HepG2 (cell line): ENCODE data around the gene YY1. TPM values are rescaled to one million over a fixed set of nuclear protein-coding genes. Genes with fewer than 3 reads are reported as not detected.
A peak's percentile ranks its signal among the peaks of the same experiment; 100 is the strongest.
"Not testable (repeated sequence)": the region's sequence is repeated elsewhere in the genome, so short reads cannot be mapped to it uniquely, and the experiment has no call there.

Experiments used
- ATAC-seq: fragments of 200-7000 bp; cut with Tn5 transposase; 3 replicates; pipeline ENCODE4 v1.9.1; 2020; ENCODE audit warnings: mild to moderate bottlenecking, moderate library complexity
- BruUV-seq: library from RNA; stranded (reverse); fragments of 400-500 nt; replicated peaks from 2 replicates; lab custom pipeline; 2021; lab: Mats Ljungman, UMichigan
- CTCF ChIA-PET: fragments of 300-600 bp; formaldehyde crosslinking; extraction: SDS; loops from one replicate; lab custom pipeline; 2021; ENCODE audit warnings: low total read pairs, inconsistent platforms, low intra/inter-chr PET ratio; lab: Yijun Ruan, JAX
- POLR2A ChIA-PET: fragments of 350-600 bp; sonication (Branson Sonifier 250); formaldehyde crosslinking; loops from one replicate; lab custom pipeline; 2020; ENCODE audit warnings: antibody characterized with exemption, inconsistent platforms; lab: Yijun Ruan, JAX
- DNase-seq: peaks from one replicate; pipeline ENCODE4 v3.0.0-alpha.2; 2015; ENCODE audit warnings: low spot score
- FAIRE-seq: peaks from 3 replicates; lab custom pipeline; 2011; peaks lifted over from hg19 to GRCh38; lab: Jason Lieb, UNC
- H2AFZ ChIP-seq: one replicate; pipeline ENCODE4 v1.6.1; 2011; ENCODE audit warnings: low read length, inconsistent platforms
- H3K27ac ChIP-seq: fragments of 300-600 bp; 3 replicates; pipeline ENCODE4 v1.8.0; 2011; ENCODE audit warnings: mixed run types, mild to moderate bottlenecking, mixed read lengths, low read length, inconsistent platforms; ENCODE audit not compliant: insufficient read depth; ENCODE audit errors: extremely low read length
- H3K27me3 ChIP-seq, 2 experiments: fragments of 200-600 bp in 1 of 2; 2 replicates in 1 of 2; 3 replicates in 1 of 2; pipeline versions ENCODE4 v1.6.0 to v1.8.0; 2011; ENCODE audit warnings: low read length in 2 of 2, mild to moderate bottlenecking in 2 of 2, moderate library complexity in 2 of 2, inconsistent platforms in 1 of 2; ENCODE audit not compliant: insufficient read depth in 2 of 2, control insufficient read depth in 1 of 2
- H3K36me3 ChIP-seq, 2 experiments: fragments of 200-600 bp in 1 of 2; replicated peaks in 1 of 2; 2 replicates in 1 of 2; 3 replicates in 1 of 2; pipeline versions ENCODE4 v1.5.1 to v1.8.0; 2011; ENCODE audit warnings: low read length in 2 of 2, inconsistent platforms in 1 of 2; ENCODE audit not compliant: insufficient read depth in 2 of 2, control insufficient read depth in 1 of 2
- H3K4me1 ChIP-seq: 2 replicates; pipeline ENCODE4 v1.5.1; 2012; ENCODE audit warnings: low read length, inconsistent platforms; ENCODE audit not compliant: insufficient read depth
- H3K4me2 ChIP-seq: 2 replicates; pipeline ENCODE4 v1.6.0; 2011; ENCODE audit warnings: low read depth, low read length, inconsistent platforms
- H3K4me3 ChIP-seq, 3 experiments: fragments of 200-600 bp in 1 of 3; sonication (generic), shearing (Covaris generic) in 1 of 3; replicated peaks in 1 of 3; 2 replicates each; pipeline ENCODE4 v1.5.1; 2011 to 2016; ENCODE audit warnings: low read length in 3 of 3, inconsistent platforms in 2 of 3, low read depth in 2 of 3, mild to moderate bottlenecking in 2 of 3, control low read depth in 1 of 3, mixed read lengths in 1 of 3; ENCODE audit not compliant: insufficient read depth in 1 of 3
- H3K79me2 ChIP-seq: one replicate; pipeline ENCODE4 v1.6.1; 2011; ENCODE audit warnings: low read length, inconsistent platforms; ENCODE audit not compliant: insufficient read depth
- H3K9ac ChIP-seq: 2 replicates; pipeline ENCODE4 v1.6.0; 2011; ENCODE audit warnings: mild to moderate bottlenecking, low read depth, low read length, inconsistent platforms; ENCODE audit not compliant: insufficient read depth
- H3K9me3 ChIP-seq: 2 replicates; pipeline ENCODE4 v1.5.1; 2012; ENCODE audit warnings: mild to moderate bottlenecking, low read length
- H4K20me1 ChIP-seq: 2 replicates; pipeline ENCODE4 v1.6.0; 2011; ENCODE audit warnings: inconsistent platforms, mild to moderate bottlenecking, low read length, moderate library complexity; ENCODE audit not compliant: insufficient read depth
- NFYB ChIP-seq: sonication (generic); formaldehyde crosslinking; IDR thresholded peaks from 2 replicates; pipeline ENCODE4 v1.4.0; 2020; ENCODE audit warnings: missing genetic modification reagents
- NFYC ChIP-seq: IDR thresholded peaks from 2 replicates; pipeline ENCODE4 v1.6.1; 2016; ENCODE audit warnings: missing genetic modification reagents, missing compliant biosample characterization
- WGBS: methylation state at CpG from one replicate; pipeline ENCODE4 v1.1.6; 2017; ENCODE audit warnings: low lambda C conversion rate; 5-methylcytosine and 5-hydroxymethylcytosine counted together
- in situ Hi-C: cut with HindIII; loops from 2 replicates; pipeline ENCODE4 v1.10.0; 2017; ENCODE audit warnings: low pct_unique_long_range_greater_than_20kb; ENCODE audit not compliant: extremely low pct_ligation_motif_present
- intact Hi-C: fragments of 100-400 bp; cut with micrococcal nuclease; formaldehyde crosslinking; loops from one replicate; pipeline ENCODE4 v1.10.0; 2022; ENCODE audit not compliant: unreplicated experiment
- polyA plus RNA-seq, 8 experiments: library from polyadenylated mRNA; depleted of rRNA in 3 of 8; stranded (reverse) in 7 of 8; unstranded in 1 of 8; fragments of >200 nt; fragmentation: Illumina TruSeq in 4 of 8; extraction: Trizol in 4 of 8; gene quantifications; 2 replicates each; pipeline versions ENCODE4 v1.2.1 to v1.2.3, GENCODE V29; 2011 to 2016; ENCODE audit warnings: low read depth in 4 of 8, missing spikeins in 1 of 8, mixed read lengths in 1 of 8; ENCODE audit not compliant: insufficient read depth in 1 of 8
- total RNA-seq, 5 experiments: library from RNA; depleted of rRNA; stranded (reverse); fragments of >200 nt; fragmentation: Illumina TruSeq; extraction: Trizol; gene quantifications; 2 replicates each; pipeline ENCODE4 v1.2.3, GENCODE V29; 2016; ENCODE audit warnings: low read depth in 1 of 5

YY1 gene
- total and polyA plus RNA-seq, 2 of the 13 experiments (the other 11 are each of a cell fraction or from before 2014, with no cell fraction given), result 29.4 to 68.1 TPM

- H2AFZ ChIP-seq, H3K27ac ChIP-seq, H3K36me3 ChIP-seq, H3K9me3 ChIP-seq, CTCF ChIA-PET, FAIRE-seq, BruUV-seq, ATAC-seq, H3K27me3 ChIP-seq, H3K4me2 ChIP-seq, H4K20me1 ChIP-seq, DNase-seq, H3K4me3 ChIP-seq, H3K9ac ChIP-seq, H3K79me2 ChIP-seq, intact Hi-C loops, in situ Hi-C loops: not testable (repeated sequence)
- POLR2A ChIA-PET, result interaction anchor here (1.3 kb wide), 1 partner anchor 14 kb away, joined by 5 read pairs; no protein-coding TSS in a partner anchor
- WGBS, result 97% methylated on average over 10 of the region's 10 CpGs
- peaks cover 39% of the 10 kb centered on the region for H3K4me1 ChIP-seq
- TF ChIP-seq NFYB (CRISPR knock-in tag) (peak; percentile 75), NFYC (CRISPR knock-in tag) (peak; percentile 63)
These were observed 31.4 kb upstream of the YY1 start for GRCh38 chr14:100207588-100207987.

- DNase-seq, H3K36me3 ChIP-seq, in situ Hi-C loops, H3K4me3 ChIP-seq, H3K79me2 ChIP-seq, intact Hi-C loops, H3K9ac ChIP-seq, H3K9me3 ChIP-seq, H4K20me1 ChIP-seq, H3K27ac ChIP-seq, CTCF ChIA-PET, H2AFZ ChIP-seq, BruUV-seq, FAIRE-seq, ATAC-seq, H3K27me3 ChIP-seq, H3K4me2 ChIP-seq: not testable (repeated sequence)
- peaks cover 39% of the 10 kb centered on the region for H3K4me1 ChIP-seq
- 99% methylated on average over 12 of the region's 33 CpGs for WGBS
- POLR2A ChIA-PET, result interaction anchor here (1.3 kb wide), 1 partner anchor 13 kb away, joined by 5 read pairs; no protein-coding TSS in a partner anchor
These were observed 30.8 kb upstream of the YY1 start for GRCh38 chr14:100208136-100208535.
